Parathyroid adenoma (tissue), 2 donors: Measurements from ENCODE around the gene SLC25A21.

ENCODE experiments used
- H2AFZ ChIP-seq: fragments of 300-600 bp; sonication (generic); one replicate; pipeline ENCODE4 v1.7.0; 2017; ENCODE audit warnings: antibody characterized with exemption, mild to moderate bottlenecking
- H3K27ac ChIP-seq: fragments of 300-600 bp; sonication (generic); one replicate; pipeline ENCODE4 v1.7.0; 2017
- H3K27me3 ChIP-seq: fragments of 300-600 bp; sonication (generic); one replicate; pipeline ENCODE4 v1.7.0; 2017; ENCODE audit warnings: low read length; ENCODE audit not compliant: control insufficient read depth, insufficient read depth
- H3K36me3 ChIP-seq: fragments of 300-600 bp; sonication (generic); one replicate; pipeline ENCODE4 v1.7.0; 2017; ENCODE audit warnings: low read length; ENCODE audit not compliant: control insufficient read depth, insufficient read depth
- H3K4me1 ChIP-seq: fragments of 300-600 bp; sonication (generic); one replicate; pipeline ENCODE4 v1.7.0; 2017; ENCODE audit warnings: control low read depth
- H3K4me2 ChIP-seq: fragments of 300-600 bp; sonication (generic); one replicate; pipeline ENCODE4 v1.7.0; 2017; ENCODE audit warnings: low read length
- H3K4me3 ChIP-seq: fragments of 300-600 bp; sonication (generic); one replicate; pipeline ENCODE4 v1.7.0; 2017; ENCODE audit warnings: low read depth, low read length
- H3K79me2 ChIP-seq: fragments of 300-600 bp; sonication (generic); one replicate; pipeline ENCODE4 v1.7.0; 2017; ENCODE audit warnings: control low read depth
- H3K9ac ChIP-seq: fragments of 300-600 bp; sonication (generic); one replicate; pipeline ENCODE4 v1.7.0; 2017; ENCODE audit warnings: mild to moderate bottlenecking
- H3K9me3 ChIP-seq: fragments of 300-600 bp; sonication (generic); one replicate; pipeline ENCODE4 v1.7.0; 2017; ENCODE audit warnings: low read length; ENCODE audit not compliant: control insufficient read depth
- TF ChIP-seq, protein P1 (sequence below): fragments of 300-600 bp; sonication (generic); IDR thresholded peaks from one replicate; pipeline ENCODE4 v1.7.0; 2017; ENCODE audit warnings: antibody characterized with exemption, mild to moderate bottlenecking
- donor health status: primary hyperparathyroidism.

The SLC25A21 gene

DNA sequence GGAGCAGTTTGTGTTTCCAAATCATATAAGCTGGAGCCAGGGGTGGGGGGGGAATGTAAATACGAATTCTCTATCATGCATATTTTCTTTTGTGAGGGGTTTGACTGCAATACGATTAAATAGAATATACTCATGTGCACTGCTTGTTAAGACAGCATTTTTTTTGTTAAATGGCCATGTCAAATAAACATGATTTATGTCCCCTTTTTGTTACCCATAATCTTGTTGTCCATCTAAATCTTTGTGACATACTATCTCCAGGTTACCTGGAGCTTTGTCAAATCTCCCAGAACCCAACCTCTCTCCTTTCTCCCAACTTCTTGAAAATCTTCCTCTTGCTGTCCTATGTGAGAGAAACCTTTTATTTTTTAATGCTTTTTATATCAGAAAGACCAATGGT is 233.1 kb downstream of the SLC25A21 start:
- H3K79me2 ChIP-seq, result no peaks in the 10 kb centered on the region
- H3K4me2 ChIP-seq, result no peak overlapping the region
- H3K4me3 ChIP-seq, result no peak overlapping the region
- H3K36me3 ChIP-seq, result no peaks in the 10 kb centered on the region
- H2AFZ ChIP-seq, result no peak overlapping the region
- H3K4me1 ChIP-seq, result no peaks in the 10 kb centered on the region
- H3K9ac ChIP-seq, result no peak overlapping the region
- TF ChIP-seq, protein P1, sequence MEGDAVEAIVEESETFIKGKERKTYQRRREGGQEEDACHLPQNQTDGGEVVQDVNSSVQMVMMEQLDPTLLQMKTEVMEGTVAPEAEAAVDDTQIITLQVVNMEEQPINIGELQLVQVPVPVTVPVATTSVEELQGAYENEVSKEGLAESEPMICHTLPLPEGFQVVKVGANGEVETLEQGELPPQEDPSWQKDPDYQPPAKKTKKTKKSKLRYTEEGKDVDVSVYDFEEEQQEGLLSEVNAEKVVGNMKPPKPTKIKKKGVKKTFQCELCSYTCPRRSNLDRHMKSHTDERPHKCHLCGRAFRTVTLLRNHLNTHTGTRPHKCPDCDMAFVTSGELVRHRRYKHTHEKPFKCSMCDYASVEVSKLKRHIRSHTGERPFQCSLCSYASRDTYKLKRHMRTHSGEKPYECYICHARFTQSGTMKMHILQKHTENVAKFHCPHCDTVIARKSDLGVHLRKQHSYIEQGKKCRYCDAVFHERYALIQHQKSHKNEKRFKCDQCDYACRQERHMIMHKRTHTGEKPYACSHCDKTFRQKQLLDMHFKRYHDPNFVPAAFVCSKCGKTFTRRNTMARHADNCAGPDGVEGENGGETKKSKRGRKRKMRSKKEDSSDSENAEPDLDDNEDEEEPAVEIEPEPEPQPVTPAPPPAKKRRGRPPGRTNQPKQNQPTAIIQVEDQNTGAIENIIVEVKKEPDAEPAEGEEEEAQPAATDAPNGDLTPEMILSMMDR, result no peak
- H3K27ac ChIP-seq, result no peak overlapping the region
- H3K9me3 ChIP-seq, result no peaks in the 10 kb centered on the region
- no peaks in the 10 kb centered on the region for H3K27me3 ChIP-seq

DNA sequence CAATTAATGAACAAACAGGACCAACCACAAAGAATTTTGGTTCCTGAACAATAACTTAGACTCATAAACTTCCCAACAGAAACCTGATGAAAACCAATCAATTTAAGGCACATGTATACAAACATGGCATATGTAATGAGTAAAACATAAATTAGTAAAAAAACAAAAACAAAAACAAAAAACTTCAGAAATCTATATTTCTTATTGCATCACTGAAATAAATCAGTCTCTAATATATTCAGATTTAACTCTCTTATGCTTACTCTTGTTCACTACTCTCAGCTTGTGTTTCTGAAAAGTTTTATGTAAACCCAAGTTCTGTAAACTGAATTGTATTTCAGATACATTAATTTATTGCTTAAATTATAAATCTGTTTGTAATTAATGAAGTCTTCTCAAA is 233.7 kb downstream of the SLC25A21 start:
- Histone ChIP-seq H3K4me1 (no peaks in the 10 kb centered on the region), H2AFZ (no peak overlapping the region), H3K4me2 (no peak overlapping the region), H3K27ac (no peak overlapping the region), H3K27me3 (no peaks in the 10 kb centered on the region), H3K36me3 (no peaks in the 10 kb centered on the region), H3K9me3 (no peaks in the 10 kb centered on the region), H3K4me3 (no peak overlapping the region), H3K79me2 (no peaks in the 10 kb centered on the region), H3K9ac (no peak overlapping the region)
- TF ChIP-seq, protein P1, result no peak

DNA sequence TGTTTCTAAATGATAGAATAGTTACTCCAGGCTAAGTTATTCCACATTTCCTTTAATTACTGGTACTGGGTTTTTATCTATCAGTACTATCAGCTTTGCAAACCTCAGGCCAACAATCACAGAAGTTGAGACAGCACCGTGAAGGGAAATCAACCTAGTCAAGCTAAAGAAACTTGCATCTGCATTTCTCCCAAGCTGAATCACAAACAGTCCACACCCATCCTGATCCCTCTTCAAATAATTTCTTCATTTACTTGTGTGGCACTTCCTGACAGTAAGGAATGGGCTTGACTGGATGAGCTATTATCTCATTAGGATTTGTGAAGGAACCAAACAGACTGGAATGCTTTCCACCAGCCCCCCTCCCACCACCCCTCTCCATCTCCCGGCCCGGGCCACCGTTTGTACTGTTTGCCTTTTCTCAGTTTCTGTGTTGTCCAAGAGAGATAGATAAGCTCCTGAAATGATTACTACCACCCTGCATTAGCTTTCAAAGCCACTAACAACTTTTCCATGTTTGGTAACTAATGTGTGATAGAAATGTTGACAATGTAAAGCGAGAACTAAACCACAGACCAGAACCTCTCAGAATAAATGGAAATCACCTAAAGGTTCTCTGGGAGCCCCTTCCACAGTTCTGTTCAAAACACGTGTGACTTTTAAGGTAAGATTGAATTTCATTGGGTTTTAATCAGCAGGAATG is 236.3 kb downstream of the SLC25A21 start:
- Histone ChIP-seq H3K4me3 (no peak overlapping the region), H2AFZ (no peak overlapping the region), H3K27ac (no peak overlapping the region), H3K27me3 (no peaks in the 10 kb centered on the region), H3K4me1 (no peaks in the 10 kb centered on the region), H3K36me3 (no peaks in the 10 kb centered on the region), H3K4me2 (no peak overlapping the region), H3K9ac (no peak overlapping the region), H3K9me3 (no peaks in the 10 kb centered on the region), H3K79me2 (no peaks in the 10 kb centered on the region)
- TF ChIP-seq, protein P1, result no peak

DNA sequence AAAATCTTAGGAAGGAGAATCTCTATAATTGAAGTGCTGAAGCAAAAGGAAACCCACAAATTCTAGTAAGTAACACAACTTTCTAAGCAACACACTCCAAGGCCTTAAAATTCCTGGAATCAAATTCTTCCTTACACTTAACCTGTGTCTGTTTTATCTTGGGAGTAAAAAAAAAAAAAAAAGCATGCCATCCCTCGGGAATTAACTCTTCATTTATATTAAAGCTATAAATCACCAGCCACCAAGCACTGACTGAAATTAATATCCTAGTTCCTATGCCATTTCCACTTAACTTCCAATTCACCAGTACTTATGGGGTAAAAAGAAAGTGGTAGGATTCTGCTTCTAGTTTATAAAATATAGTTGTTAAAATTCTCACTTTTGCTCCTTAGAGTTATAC is 238.1 kb downstream of the SLC25A21 start:
- no peak overlapping the region for H3K9ac ChIP-seq
- TF ChIP-seq, protein P1, result no peak
- H3K4me3 ChIP-seq, result no peak overlapping the region

DNA sequence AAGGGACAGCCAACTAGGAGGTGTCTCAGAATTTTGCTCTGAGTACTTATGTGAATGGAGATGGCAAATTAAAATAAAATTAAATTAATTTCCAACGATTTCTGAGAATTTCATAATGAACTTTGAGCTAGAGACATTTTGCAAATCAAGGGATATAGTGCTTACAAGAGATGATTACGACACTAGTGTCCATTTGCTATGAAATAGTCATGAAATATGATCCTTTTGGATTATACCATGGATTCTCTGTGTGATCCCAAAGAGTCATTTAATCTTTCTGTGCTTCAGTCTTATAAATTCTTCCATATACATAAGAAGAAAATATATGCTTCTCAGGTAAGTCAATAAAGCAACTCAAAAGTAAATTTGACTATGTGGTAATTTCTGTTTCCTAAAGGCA is 240.6 kb downstream of the SLC25A21 start:
- H3K27ac ChIP-seq, result no peak overlapping the region
- TF ChIP-seq, protein P1, result no peak
- no peak overlapping the region for H3K9ac ChIP-seq
- H3K36me3 ChIP-seq, result no peaks in the 10 kb centered on the region
- H2AFZ ChIP-seq, result no peak overlapping the region
- H3K9me3 ChIP-seq, result no peaks in the 10 kb centered on the region
- H3K4me3 ChIP-seq, result no peak overlapping the region
- H3K4me2 ChIP-seq, result no peak overlapping the region
- H3K79me2 ChIP-seq, result no peaks in the 10 kb centered on the region
- no peaks in the 10 kb centered on the region for H3K4me1 ChIP-seq
- no peaks in the 10 kb centered on the region for H3K27me3 ChIP-seq

More for the DNA sequence above, 238.1 kb downstream of the SLC25A21 start:
- Histone ChIP-seq H3K36me3 (no peaks in the 10 kb centered on the region), H3K9me3 (no peaks in the 10 kb centered on the region), H3K27me3 (no peaks in the 10 kb centered on the region), H2AFZ (no peak overlapping the region), H3K4me2 (no peak overlapping the region), H3K79me2 (no peaks in the 10 kb centered on the region), H3K4me1 (no peaks in the 10 kb centered on the region), H3K27ac (no peak overlapping the region)
